Neural cell (in vitro differentiated cells): Measurements from ENCODE around the gene NAB2.
"Not testable (repeated sequence)": the region's sequence is repeated elsewhere in the genome, so short reads cannot be mapped to it uniquely, and the experiment has no call there.

Source experiments
- CTCF ChIP-seq: fragments of 450-650 bp; IDR thresholded peaks from 2 replicates; pipeline ENCODE4 v1.5.1; 2014; ENCODE audit warnings: antibody characterized with exemption, mild to moderate bottlenecking, moderate library complexity; ENCODE audit not compliant: poor library complexity, severe bottlenecking
- EP300 ChIP-seq: fragments of 450-650 bp; conservative IDR thresholded peaks from 2 replicates; pipeline ENCODE4 v1.6.1; 2014; ENCODE audit warnings: antibody characterized with exemption, mild to moderate bottlenecking, moderate library complexity; ENCODE audit not compliant: poor library complexity, severe bottlenecking
- EZH2 ChIP-seq: fragments of 200-600, 300-800 bp; shearing (Covaris generic), sonication (generic); IDR thresholded peaks from 2 replicates; pipeline ENCODE4 v1.6.1; 2014; ENCODE audit warnings: antibody characterized with exemption, low read length, borderline replicate concordance, mild to moderate bottlenecking; ENCODE audit not compliant: insufficient read depth, poor library complexity, severe bottlenecking
- MXI1 ChIP-seq: fragments of 450-650 bp; conservative IDR thresholded peaks from 2 replicates; pipeline ENCODE4 v1.6.1; 2014; ENCODE audit warnings: antibody characterized with exemption, mild to moderate bottlenecking; ENCODE audit not compliant: poor library complexity, severe bottlenecking
- POLR2AphosphoS5 ChIP-seq: IDR thresholded peaks from 2 replicates; pipeline ENCODE4 v1.6.1; 2012
- RAD21 ChIP-seq: fragments of 450-650 bp; conservative IDR thresholded peaks from 2 replicates; pipeline ENCODE4 v1.6.1; 2014; ENCODE audit warnings: antibody characterized with exemption, mild to moderate bottlenecking, moderate library complexity
- TF ChIP-seq, protein P1 (sequence below): IDR thresholded peaks from 2 replicates; pipeline ENCODE4 v1.6.1; 2012; ENCODE audit warnings: borderline replicate concordance

DNA sequence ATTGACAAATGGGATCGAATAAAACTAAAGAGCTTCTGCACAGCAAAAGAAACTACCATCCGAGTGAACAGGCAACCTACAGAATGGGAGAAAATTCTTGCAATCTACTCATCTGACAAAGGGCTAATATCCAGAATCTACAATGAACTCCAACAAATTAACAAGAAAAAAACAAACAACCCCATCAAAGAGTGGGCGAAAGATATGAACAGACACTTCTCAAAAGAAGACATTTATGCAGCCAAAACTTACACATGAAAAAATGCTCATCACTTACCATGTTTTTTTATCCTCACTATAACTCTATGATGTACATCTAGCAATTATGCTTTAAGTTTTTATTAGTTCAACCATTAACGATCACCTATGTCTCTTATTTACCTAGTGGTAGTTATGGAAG lies 35.0 kb upstream of the NAB2 start:
- TF ChIP-seq RAD21, EZH2, CTCF, POLR2AphosphoS5, MXI1, EP300: not testable (repeated sequence)
- TF ChIP-seq, protein P1, sequence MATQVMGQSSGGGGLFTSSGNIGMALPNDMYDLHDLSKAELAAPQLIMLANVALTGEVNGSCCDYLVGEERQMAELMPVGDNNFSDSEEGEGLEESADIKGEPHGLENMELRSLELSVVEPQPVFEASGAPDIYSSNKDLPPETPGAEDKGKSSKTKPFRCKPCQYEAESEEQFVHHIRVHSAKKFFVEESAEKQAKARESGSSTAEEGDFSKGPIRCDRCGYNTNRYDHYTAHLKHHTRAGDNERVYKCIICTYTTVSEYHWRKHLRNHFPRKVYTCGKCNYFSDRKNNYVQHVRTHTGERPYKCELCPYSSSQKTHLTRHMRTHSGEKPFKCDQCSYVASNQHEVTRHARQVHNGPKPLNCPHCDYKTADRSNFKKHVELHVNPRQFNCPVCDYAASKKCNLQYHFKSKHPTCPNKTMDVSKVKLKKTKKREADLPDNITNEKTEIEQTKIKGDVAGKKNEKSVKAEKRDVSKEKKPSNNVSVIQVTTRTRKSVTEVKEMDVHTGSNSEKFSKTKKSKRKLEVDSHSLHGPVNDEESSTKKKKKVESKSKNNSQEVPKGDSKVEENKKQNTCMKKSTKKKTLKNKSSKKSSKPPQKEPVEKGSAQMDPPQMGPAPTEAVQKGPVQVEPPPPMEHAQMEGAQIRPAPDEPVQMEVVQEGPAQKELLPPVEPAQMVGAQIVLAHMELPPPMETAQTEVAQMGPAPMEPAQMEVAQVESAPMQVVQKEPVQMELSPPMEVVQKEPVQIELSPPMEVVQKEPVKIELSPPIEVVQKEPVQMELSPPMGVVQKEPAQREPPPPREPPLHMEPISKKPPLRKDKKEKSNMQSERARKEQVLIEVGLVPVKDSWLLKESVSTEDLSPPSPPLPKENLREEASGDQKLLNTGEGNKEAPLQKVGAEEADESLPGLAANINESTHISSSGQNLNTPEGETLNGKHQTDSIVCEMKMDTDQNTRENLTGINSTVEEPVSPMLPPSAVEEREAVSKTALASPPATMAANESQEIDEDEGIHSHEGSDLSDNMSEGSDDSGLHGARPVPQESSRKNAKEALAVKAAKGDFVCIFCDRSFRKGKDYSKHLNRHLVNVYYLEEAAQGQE, result not testable (repeated sequence)
